GM12878 (cell line): ENCODE measurements around the gene SHROOM1. TPM values are rescaled to one million over a fixed set of nuclear protein-coding genes. Genes with fewer than 3 reads are reported as not detected.

Source experiments
- ATAC-seq: fragments of 200-7000 bp; cut with Tn5 transposase; 3 replicates; pipeline ENCODE4 v1.9.1; 2020; ENCODE audit warnings: mild to moderate bottlenecking, moderate library complexity
- BruUV-seq: library from RNA; stranded (reverse); fragments of 400-500 nt; replicated peaks from 2 replicates; lab custom pipeline; 2021; lab: Mats Ljungman, UMichigan
- CTCF ChIA-PET: fragments of 300-600 bp; sonication (Branson Sonifier 250); formaldehyde crosslinking; extraction: SDS; loops from one replicate; lab custom pipeline; 2021; ENCODE audit warnings: inconsistent platforms; lab: Yijun Ruan, JAX
- POLR2A ChIA-PET: fragments of 350-600 bp; formaldehyde crosslinking; extraction: SDS; loops from one replicate; lab custom pipeline; 2021; ENCODE audit warnings: inconsistent platforms; lab: Charles Lee
- RAD21 ChIA-PET: fragments of 300-600 bp; sonication (Branson Sonifier 250); formaldehyde crosslinking; loops from one replicate; lab custom pipeline; 2023; ENCODE audit warnings: antibody characterized with exemption; ENCODE audit not compliant: unreplicated experiment; lab: Charles Lee
- SMC1A ChIA-PET: fragments of 300-600 bp; sonication (Branson Sonifier 250); formaldehyde crosslinking; loops from one replicate; lab custom pipeline; 2023; ENCODE audit not compliant: unreplicated experiment, uncharacterized antibody; lab: Charles Lee
- DNase-seq: peaks from one replicate; pipeline ENCODE4 v3.0.0-alpha.2; 2011; ENCODE audit warnings: low read depth, low spot score
- FAIRE-seq: peaks from 3 replicates; lab custom pipeline; 2011; peaks lifted over from hg19 to GRCh38; lab: Jason Lieb, UNC
- H2AFZ ChIP-seq: 2 replicates; pipeline ENCODE4 v1.6.0; 2011; ENCODE audit warnings: low read depth, low read length, control low read depth; ENCODE audit not compliant: control insufficient read depth
- H3K27ac ChIP-seq: 2 replicates; pipeline ENCODE4 v1.5.1; 2011; ENCODE audit warnings: control low read depth; ENCODE audit not compliant: control insufficient read depth, insufficient read depth
- H3K27me3 ChIP-seq, 2 experiments: replicated peaks in 1 of 2; 2 replicates each; pipeline versions ENCODE4 v1.6.0 to v1.6.1; 2011; ENCODE audit warnings: low read length in 1 of 2; ENCODE audit not compliant: control insufficient read depth in 2 of 2, insufficient read depth in 2 of 2
- H3K36me3 ChIP-seq, 2 experiments: 2 replicates each; pipeline ENCODE4 v1.5.1; 2011; ENCODE audit warnings: low read length in 1 of 2; ENCODE audit not compliant: control insufficient read depth in 2 of 2, insufficient read depth in 2 of 2
- H3K4me1 ChIP-seq: 2 replicates; pipeline ENCODE4 v1.6.1; 2011; ENCODE audit warnings: mild to moderate bottlenecking, low read length, moderate library complexity, mixed read lengths; ENCODE audit not compliant: control insufficient read depth, insufficient read depth
- H3K4me2 ChIP-seq: 2 replicates; pipeline ENCODE4 v1.6.0; 2011; ENCODE audit warnings: control low read depth; ENCODE audit not compliant: control insufficient read depth, insufficient read depth
- H3K4me3 ChIP-seq: fragments of 200-600 bp; sonication (generic); 2 replicates; pipeline ENCODE4 v1.5.1; 2016
- H3K79me2 ChIP-seq: 2 replicates; pipeline ENCODE4 v1.6.0; 2011; ENCODE audit warnings: low read length; ENCODE audit not compliant: control insufficient read depth, insufficient read depth
- H3K9ac ChIP-seq: 2 replicates; pipeline ENCODE4 v1.8.0; 2011; ENCODE audit warnings: low read length, control low read depth, mixed read lengths; ENCODE audit not compliant: control insufficient read depth, insufficient read depth
- H3K9me3 ChIP-seq: replicated peaks from 3 replicates; pipeline ENCODE4 v1.5.1; 2011; ENCODE audit warnings: mild to moderate bottlenecking, low read length; ENCODE audit not compliant: control insufficient read depth, insufficient read depth
- H4K20me1 ChIP-seq: 2 replicates; pipeline ENCODE4 v1.6.0; 2011; ENCODE audit not compliant: control insufficient read depth, insufficient read depth
- ASH2L ChIP-seq: fragments of 300-600, 200-600 bp; sonication (generic); IDR thresholded peaks from 2 replicates; pipeline ENCODE4 v1.6.1; 2017; ENCODE audit warnings: low read depth, mild to moderate bottlenecking, borderline replicate concordance
- BHLHE40 ChIP-seq, 2 experiments: fragments of 450-650 bp in 1 of 2; IDR thresholded peaks; 2 replicates each; pipeline ENCODE4 v1.6.1; 2011 to 2017; ENCODE audit warnings: low read depth in 2 of 2, borderline replicate concordance in 1 of 2, improper control_type of control experiment in 1 of 2, low read length in 1 of 2, mild to moderate bottlenecking in 1 of 2
- FOXM1 ChIP-seq: IDR thresholded peaks from 2 replicates; pipeline ENCODE4 v1.6.1; 2012; ENCODE audit warnings: low read depth, mild to moderate bottlenecking, inconsistent platforms, low read length, moderate library complexity
- NR2C1 ChIP-seq: fragments of 450-650 bp; IDR thresholded peaks from 2 replicates; pipeline ENCODE4 v1.6.1; 2017; ENCODE audit warnings: antibody characterized with exemption, mild to moderate bottlenecking, moderate library complexity
- RAD21 ChIP-seq: IDR thresholded peaks from 2 replicates; pipeline ENCODE4 v1.6.1; 2011; ENCODE audit warnings: mild to moderate bottlenecking, low read depth, low read length, moderate library complexity; ENCODE audit not compliant: insufficient read depth
- SMC3 ChIP-seq: IDR thresholded peaks from 2 replicates; pipeline ENCODE4 v1.6.1; 2011; ENCODE audit warnings: low read length, improper control_type of control experiment, borderline replicate concordance
- SREBF1 ChIP-seq: IDR thresholded peaks from 2 replicates; pipeline ENCODE4 v1.6.1; 2012; ENCODE audit warnings: mild to moderate bottlenecking, low read length
- ZBTB33 ChIP-seq: fragments of 450-650 bp; IDR thresholded peaks from 2 replicates; pipeline ENCODE4 v1.6.1; 2017; ENCODE audit warnings: mild to moderate bottlenecking
- ZNF622 ChIP-seq: fragments of 450-650 bp; IDR thresholded peaks from 2 replicates; pipeline ENCODE4 v1.6.1; 2017; ENCODE audit warnings: mild to moderate bottlenecking, inconsistent platforms
- WGBS: methylation state at CpG from one replicate; pipeline ENCODE4 v1.1.6; 2016; ENCODE audit warnings: low lambda C conversion rate; ENCODE audit not compliant: insufficient replicate concordance, insufficient coverage; ENCODE audit errors: missing lambda C conversion rate; 5-methylcytosine and 5-hydroxymethylcytosine counted together
- in situ Hi-C: fragments of 300-500 bp; cut with MboI; formaldehyde crosslinking; loops from 9 replicates; pipeline ENCODE4 v1.14.3; 2018; ENCODE audit warnings: mixed read lengths
- intact Hi-C: fragments of 100-400 bp; cut with micrococcal nuclease; formaldehyde crosslinking; loops from one replicate; pipeline ENCODE4 v1.14.2; 2022; ENCODE audit not compliant: unreplicated experiment
- polyA plus RNA-seq, 11 experiments: library from polyadenylated mRNA; depleted of rRNA in 4 of 11; unstranded in 6 of 11; stranded (reverse) in 5 of 11; fragments of >200 nt; fragmentation: Nextera tagmentation in 4 of 11; fragmentation: Illumina TruSeq in 1 of 11; extraction: Ambion mirVana in 4 of 11; extraction: Trizol in 1 of 11; gene quantifications; 1 replicate in 1 of 11; 2 replicates in 10 of 11; pipeline versions ENCODE4 v1.2.1 to v1.2.3, GENCODE V29; 2011 to 2016; ENCODE audit warnings: inconsistent platforms in 2 of 11, missing spikeins in 2 of 11, low read depth in 1 of 11
- total RNA-seq, 4 experiments: library from RNA; depleted of rRNA in 3 of 4; stranded (reverse); fragments of >200 nt in 3 of 4; fragmentation: Illumina TruSeq in 1 of 4; extraction: Trizol in 1 of 4; gene quantifications; 2 replicates each; pipeline versions ENCODE4 v1.2.1 to v1.2.3, GENCODE V29; 2013 to 2021

Gene SHROOM1
- total and polyA plus RNA-seq, 10 of the 15 experiments (the other 5 are each of a cell fraction or from before 2014, with no cell fraction given), result 0.05 to 3.9 (median 1.3) TPM

- H3K9ac ChIP-seq, result no peak overlapping the region
- H3K27ac ChIP-seq, result no peak overlapping the region
- POLR2A ChIA-PET, result no interaction called here
- no peaks in the 10 kb centered on the region for H3K27me3 ChIP-seq
- BruUV-seq, result no TSS peak
- ATAC-seq (no peak), DNase-seq (no peak)
- no peak overlapping the region for H3K4me3 ChIP-seq
- no peaks in the 10 kb centered on the region for H3K79me2 ChIP-seq
- SMC1A ChIA-PET, result no interaction called here
- no peak overlapping the region for H3K4me2 ChIP-seq
- TF ChIP-seq ZNF622 (no peak), FOXM1 (no peak), SREBF1 (no peak), BHLHE40 (IDR thresholded peaks at IDR 0.05; ENCODE audit: borderline replicate concordance in 1 of 2, low read depth in 2 of 2, low read length in 1 of 2) (no peak), ZBTB33 (no peak), SMC3 (no peak), ASH2L (no peak), RAD21 (no peak), NR2C1 (no peak)
- TF ChIP-seq, all 136 proteins: peak for 0
- H2AFZ ChIP-seq, result no peak overlapping the region; the same call in 1 of the 2 replicates
- H3K4me1 ChIP-seq, result no peaks in the 10 kb centered on the region
- no peaks in the 10 kb centered on the region for H3K9me3 ChIP-seq
- no peaks in the 10 kb centered on the region for H3K36me3 ChIP-seq
- in situ Hi-C loops, result no loop called here
- H4K20me1 ChIP-seq, result no peaks in the 10 kb centered on the region
- CTCF ChIA-PET, result interaction anchor here (1.0 to 1.1 kb wide), 2 partner anchors 17 kb away, joined by 3 read pairs; no protein-coding TSS in a partner anchor
- no peak for FAIRE-seq
- RAD21 ChIA-PET, result interaction anchor here (0.5 kb wide), 1 partner anchor 181 kb away, joined by 3 read pairs; no protein-coding TSS in a partner anchor
- 100% methylated on average over 2 of the region's 2 CpGs for WGBS
- intact Hi-C loops, result no loop called here
These were observed 7.4 kb upstream of the SHROOM1 start for GRCh38 chr5:132837868-132838267.
